GM18526 (cell line): ENCODE measurements around the gene ETV7.

ENCODE experiments used
- POLR2A ChIP-seq: IDR thresholded peaks from 3 replicates; pipeline ENCODE4 v1.6.1; 2011; ENCODE audit not compliant: insufficient read length; ENCODE audit errors: extremely low read depth

The ETV7 gene

DNA sequence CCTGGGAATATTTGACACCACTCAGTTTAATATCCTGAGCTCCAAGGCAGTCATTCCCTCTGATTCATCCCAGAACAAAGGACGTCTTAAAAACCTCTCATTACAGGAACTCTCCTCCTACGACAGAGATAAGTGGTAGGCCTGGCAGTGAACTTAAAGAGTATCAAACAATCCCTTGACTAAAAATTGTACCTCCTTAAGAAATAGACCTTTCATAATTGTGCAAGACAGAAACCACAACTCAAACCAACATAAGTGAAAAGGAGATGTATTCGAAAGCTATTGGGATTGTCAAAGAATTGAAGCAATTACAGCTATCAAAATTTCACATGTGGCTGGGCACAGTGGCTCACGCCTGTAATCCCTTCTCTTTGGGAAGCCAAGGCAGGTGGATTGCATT, 31.6 kb downstream of the ETV7 start:
- no peak for TF ChIP-seq POLR2A

DNA sequence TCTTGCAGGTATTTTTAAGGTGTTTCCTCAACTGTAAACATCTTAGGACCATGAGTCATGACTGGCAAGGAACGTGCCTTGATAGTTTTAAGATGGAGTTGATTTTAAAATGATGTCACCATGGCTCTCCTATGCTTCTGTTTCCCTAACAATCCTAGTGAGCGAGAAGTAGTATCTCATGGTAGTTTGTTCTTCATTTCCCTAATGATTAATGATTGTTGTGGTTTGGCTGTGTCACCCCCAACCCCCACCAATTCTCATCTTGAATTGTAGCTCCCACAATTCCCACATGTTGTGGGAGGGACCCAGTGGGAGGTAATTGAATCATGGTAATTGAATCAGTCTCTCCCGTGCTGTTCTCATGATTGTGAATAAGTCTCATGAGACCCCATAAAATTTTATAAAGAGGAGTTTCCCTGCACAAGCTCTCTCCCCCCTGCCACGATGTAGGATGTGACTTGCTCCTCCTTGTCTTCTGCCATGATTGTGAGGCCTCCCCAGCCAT, 34.0 kb downstream of the ETV7 start:
- TF ChIP-seq POLR2A = no peak

DNA sequence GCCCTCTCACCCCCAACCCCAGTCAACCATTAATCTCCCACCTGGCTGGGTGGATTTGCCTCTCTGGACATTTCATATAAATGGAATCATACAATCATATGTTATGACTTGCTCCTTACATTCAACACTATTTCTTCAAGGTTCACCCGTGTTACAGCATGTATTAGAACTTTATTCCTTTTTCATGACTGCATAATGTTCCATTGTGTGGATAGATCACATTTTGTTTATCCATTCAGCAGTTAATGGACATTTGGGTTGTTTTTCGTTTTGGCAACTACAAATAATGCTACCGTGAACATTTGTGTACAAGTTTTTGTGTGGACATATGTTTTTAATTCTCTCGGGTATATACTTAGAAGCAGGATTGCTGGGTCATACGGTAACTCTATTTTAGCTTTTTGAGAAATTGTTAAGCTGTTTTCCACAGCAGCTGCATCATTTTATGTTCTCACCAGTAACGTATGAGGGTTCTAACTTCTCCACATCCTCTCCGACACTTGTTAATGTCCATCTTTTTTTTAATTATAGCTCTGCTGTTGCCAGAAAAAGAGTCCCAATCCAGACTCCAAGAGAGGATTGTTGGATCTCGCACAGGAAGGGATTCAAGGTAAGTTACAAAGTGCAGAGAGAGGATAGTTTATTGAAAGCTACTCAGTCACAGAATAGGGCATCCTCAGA, 34.9 kb downstream of the ETV7 start:
- no peak for TF ChIP-seq POLR2A

DNA sequence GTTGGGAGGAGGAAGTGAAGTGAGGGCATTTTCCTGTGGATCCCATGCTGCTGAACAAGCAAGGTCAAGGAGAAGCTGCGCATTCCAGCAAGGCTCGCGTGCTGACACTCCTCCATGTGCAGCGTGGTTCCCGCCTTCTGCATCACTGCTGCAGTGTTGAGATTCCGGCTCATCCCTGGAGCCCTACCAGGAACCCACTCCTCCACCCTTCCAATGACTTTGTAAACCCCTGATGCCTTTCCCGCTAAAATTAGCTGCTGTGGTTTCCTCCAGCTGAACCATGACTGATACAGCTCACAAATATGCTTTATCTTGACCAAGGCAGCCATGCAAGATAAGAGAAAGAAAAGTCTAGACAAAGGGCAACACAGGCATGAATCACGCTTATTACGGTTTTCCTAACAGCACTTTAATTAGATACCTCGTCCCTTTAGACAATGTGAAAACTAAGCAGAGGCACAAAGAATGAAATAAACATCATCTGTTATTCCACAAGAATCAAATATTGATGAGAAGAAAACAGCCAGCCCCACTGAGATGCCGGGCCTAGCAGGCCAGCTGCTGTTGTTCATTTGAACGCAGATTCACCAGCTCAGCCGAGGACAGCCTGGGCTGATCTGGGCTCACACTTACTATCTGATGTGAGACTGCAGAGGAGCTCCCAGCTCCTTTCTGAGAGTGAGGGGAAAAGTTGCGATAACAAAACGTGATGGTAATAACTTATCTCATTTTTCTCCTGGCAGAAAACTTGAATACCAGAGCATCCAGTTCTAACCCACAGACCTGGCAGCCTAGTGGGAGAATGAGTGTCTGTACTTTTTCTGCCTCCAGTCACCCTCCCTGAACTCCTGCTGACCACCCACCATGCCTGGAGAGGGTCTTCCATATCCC, 36.5 kb downstream of the ETV7 start:
- TF ChIP-seq POLR2A = no peak

DNA sequence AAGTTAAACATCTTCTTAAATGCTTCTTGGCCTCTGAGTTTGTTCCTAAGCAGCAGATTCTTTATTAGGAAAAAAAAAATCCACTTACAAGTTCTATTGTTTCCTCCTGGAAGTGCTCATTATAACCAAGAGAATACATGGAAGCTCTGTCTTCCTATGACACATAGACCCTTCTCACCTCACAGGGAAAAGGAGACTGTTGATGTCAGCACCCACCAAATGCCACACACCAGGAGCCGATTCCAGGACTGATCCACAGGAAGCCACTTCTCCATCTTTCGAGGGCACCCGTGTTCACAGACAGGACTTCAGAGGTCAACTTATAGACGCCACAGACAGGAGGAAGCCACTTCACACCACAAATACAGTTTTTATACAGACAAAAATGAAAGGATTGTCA, 37.4 kb downstream of the ETV7 start:
- TF ChIP-seq POLR2A = no peak

DNA sequence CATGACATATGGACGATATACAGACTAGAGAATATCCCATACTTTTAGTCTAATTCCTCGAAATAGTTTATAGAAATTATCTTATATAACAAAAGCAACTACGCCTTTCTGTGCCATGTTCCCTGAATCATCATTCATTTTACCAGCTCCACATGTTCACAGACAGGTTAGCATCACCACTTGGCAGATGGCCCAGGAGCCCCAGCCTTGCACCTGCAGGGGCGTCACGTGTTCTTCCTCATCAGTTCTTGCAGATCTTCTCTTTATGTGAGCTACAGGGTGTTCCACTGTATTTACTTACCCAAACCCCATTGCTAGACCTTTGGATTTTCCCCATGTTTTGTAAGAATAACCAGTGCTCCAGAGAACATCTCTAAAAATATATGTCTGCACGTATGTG, 38.2 kb downstream of the ETV7 start:
- no peak for TF ChIP-seq POLR2A

DNA sequence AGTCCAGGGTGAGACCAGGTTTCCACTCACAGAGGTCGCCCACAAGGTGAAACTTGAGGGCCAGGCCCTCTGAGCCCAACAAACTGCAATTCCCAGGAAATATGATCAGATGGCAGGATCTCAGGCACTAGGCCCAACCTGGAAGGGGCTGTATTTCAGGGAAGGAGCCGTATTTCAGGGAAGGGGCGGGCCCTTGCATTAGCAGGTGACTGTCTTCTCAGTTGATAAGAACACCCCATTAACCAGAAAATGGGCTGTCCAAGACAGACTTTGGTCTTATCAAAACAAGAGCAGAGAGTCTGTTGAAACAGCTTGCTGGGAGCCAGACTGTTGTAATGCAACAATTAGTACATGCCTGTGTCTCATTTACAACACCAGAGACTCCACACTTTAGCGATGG, 39.8 kb downstream of the ETV7 start:
- TF ChIP-seq POLR2A = no peak

DNA sequence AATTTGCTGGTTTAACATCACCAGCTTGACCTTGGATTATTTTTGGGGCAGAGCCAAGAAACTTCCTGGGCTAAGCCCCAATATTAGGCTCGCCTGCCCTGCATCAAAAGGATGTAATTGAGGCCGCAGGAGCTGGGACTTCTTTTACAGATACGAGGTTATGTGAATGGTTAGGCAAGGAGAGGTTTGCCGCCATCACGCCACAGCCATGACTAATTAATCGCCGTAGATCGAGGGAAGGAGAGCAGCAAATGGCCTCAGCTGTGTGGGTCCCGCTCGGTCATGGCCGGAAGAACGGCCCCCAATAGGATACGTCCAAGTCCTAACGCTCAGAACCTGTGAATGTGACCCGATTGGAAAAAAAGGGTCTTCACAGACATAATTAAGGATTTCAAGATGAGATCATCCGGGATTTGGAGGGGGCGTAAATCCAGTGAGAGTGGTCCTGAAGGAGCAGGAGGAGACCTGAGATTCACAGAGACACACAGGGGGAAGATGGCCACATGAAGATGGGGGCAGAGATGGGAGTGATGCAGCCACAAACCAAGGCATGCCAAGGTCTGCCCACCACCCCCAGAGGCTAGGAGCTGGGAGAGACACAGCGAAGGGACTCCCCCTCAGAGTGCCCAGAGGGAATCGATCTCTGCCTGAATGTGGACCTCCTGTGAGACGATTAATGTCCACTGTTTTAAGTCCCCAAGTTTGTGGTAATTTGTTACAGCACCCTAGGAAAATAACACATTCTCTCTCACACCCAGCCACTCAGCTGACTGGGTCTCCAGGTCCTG, 40.8 kb downstream of the ETV7 start:
- no peak for TF ChIP-seq POLR2A

DNA sequence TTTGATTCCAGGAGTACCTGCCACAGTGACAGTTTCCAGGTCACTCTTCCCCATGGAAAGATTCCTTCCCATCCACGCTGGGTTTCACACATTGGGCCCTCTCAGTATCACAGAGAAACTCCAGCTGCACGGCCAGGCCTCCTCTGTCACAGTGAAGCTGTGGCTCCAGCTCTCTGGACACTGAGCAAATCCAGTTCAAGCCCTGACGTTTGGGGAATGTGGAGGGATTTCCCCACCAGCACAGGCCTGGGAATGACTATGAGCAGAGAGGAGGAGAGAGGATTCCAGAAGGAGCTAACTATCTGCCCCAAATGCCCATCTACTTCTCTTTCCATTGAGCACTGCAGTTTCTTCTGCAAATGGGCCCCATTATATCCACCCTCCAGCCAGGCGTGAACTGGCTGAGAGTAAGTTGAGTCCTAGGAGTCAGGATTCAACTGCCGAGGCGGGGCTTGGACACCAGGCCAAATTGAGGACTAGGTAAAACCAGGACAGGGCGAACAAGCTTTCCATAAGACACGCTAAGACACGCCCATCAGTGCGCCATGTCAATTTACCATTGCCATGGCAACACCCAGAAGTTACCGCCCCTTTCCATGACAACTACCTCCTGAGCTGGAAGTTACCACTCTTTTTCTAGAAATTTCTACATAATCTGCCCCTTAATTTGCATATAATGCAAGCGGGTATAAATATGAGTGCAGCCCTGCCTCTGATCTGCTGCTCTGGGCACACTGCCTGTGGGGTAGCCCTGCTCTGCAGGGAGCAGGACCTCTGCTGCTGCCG, 41.6 kb downstream of the ETV7 start:
- TF ChIP-seq POLR2A = no peak

DNA sequence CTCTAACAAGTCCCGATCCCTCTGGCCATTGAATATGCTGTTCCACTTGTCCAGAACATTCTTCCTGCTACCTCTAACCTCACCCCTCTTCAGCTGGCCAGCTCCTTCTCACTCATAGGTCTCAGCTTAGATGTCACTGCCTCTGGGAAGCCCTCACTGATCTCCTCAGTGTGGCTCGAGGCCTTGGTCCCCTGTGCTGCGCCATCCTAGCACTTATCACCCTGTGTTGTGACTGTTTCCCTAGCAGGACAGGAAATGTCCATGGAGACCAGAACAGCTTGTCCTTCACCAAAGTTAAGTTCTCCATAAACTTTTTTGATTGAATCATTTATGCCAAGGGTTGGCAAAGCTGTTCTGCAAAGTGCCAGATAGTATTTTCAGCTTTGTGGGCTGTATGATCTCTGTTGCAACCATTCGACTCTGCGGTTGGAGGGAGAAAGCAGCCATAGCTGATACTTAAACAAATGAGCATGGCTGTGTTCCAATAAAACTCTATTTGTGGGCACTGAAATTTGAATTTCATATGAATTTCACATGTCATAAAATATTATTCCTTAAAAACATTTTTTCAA, 44.3 kb downstream of the ETV7 start:
- no peak for TF ChIP-seq POLR2A

DNA sequence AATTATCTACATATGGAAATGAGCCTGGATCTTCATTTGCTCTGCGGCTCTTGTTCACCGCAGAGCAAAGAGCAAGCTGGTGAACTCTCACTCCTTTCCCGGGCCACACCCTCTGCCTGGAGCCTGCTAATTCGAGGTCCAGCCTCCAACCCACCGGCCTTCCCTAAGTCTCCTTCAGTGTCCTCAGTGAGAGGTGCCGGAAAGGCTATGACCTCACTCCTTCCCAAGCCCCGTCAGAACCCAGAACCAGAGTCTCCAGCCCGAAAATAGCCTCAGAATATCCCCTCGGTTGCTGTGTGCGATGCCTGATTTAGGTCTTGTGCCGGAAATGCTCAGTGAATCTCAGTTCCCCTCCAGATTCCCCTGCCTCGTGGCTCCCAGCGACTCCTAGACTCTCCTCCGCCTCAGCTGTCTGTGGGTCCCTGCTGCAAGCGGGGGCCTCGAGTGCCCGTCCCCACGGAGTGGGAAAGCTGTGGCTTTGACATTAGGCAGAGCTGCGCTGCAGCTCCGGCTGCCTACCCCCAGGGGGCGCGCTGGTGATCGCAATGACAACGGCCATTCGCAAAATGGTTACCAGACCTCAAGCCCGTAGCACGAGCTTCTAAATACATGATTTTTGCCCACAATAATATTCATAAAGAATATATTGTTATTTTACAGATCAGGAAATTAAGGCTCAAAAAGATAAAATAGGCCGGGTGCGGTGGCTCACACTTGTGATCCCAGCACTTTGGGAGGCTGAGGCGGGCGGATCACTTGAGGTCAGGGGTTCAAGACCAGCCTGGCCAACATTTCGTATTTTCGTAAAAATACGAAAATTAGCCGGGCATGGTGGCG, 46.6 kb downstream of the ETV7 start:
- no peak for TF ChIP-seq POLR2A

DNA sequence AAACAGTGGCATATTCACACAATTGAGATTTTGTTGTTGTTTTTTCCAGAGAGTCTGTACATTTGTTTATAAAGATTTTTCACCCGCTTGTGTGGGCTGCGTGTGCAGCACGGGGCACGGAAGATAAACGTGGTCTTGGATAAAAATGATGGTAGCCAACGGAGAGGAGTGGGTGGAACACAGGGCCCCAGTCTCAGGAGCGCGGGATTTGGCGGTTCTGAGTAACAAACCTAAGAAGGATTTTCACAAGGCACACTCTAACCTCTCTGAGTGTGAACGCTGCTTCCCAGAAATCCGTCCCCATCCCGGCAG, 47.2 kb downstream of the ETV7 start:
- TF ChIP-seq POLR2A = no peak

DNA sequence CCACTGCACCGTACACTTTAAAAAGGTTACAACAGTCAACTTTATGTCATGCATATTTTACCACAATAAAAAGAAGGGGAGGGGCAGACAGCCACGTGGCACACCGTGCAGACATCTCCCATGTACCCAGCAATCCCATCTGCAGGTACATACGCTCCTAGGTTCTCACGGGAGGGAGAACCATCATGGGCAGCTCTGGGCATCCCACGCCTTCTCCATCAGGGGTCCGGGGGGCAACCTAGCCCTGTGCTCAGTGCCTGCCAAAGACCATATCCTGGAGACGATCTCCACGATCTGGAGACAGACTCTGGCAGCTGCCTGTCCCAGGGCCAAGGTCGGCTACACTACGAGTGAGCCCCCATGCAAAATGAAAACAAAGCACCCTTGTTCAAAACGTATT, 48.3 kb downstream of the ETV7 start:
- TF ChIP-seq POLR2A = no peak

DNA sequence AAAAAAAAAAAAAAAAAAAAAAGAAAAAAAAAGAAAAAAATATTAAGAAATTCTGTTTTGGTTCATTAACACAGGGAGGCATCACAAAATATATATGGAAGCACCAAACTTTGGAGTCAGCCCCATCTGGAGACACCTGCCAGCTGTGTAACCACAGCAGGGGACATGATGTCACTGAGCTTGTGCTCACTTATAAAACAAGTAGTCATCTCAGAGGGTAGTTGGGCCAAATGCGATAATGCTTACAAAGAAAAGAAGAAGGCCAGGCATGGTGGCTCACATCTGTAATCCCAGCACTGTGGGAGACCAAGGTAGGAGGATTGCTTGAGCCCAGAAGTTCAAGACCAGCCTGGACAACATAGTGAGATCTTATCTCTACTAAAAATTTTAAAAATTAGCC, 49.7 kb downstream of the ETV7 start:
- TF ChIP-seq POLR2A = no peak
